DOHH2 (cell line): ENCODE measurements around the gene DEDD2.

Experiments used
- H3F3A ChIP-seq: fragments of 200-600 bp; sonication (generic), shearing (Covaris generic); 2 replicates; pipeline ENCODE4 v1.6.0; 2016; ENCODE audit warnings: antibody characterized with exemption, mild to moderate bottlenecking; ENCODE audit not compliant: control insufficient read depth, insufficient read depth
- H3K27ac ChIP-seq: fragments of 200-600 bp; sonication (generic); 2 replicates; pipeline ENCODE4 v1.5.1; 2014; ENCODE audit warnings: low read depth, mild to moderate bottlenecking, low read length, moderate library complexity
- H3K27me3 ChIP-seq: fragments of 200-600 bp; sonication (generic); 2 replicates; pipeline ENCODE4 v1.6.1; 2014; ENCODE audit warnings: mild to moderate bottlenecking, low read length, mixed read lengths; ENCODE audit not compliant: control insufficient read depth
- H3K36me3 ChIP-seq: fragments of 200-600 bp; sonication (generic); 2 replicates; pipeline ENCODE4 v1.6.1; 2014; ENCODE audit warnings: mild to moderate bottlenecking, low read length, moderate library complexity, mixed read lengths; ENCODE audit not compliant: control insufficient read depth
- H3K4me1 ChIP-seq: fragments of 200-600 bp; sonication (generic); 2 replicates; pipeline ENCODE4 v1.6.1; 2014; ENCODE audit warnings: mild to moderate bottlenecking, low read length, mixed read lengths; ENCODE audit not compliant: control insufficient read depth
- H3K4me2 ChIP-seq: fragments of 200-600 bp; sonication (generic); 2 replicates; pipeline ENCODE4 v1.6.0; 2014; ENCODE audit warnings: mild to moderate bottlenecking, low read length, moderate library complexity
- H3K4me3 ChIP-seq: fragments of 200-600 bp; sonication (generic); 2 replicates; pipeline ENCODE4 v1.5.1; 2014; ENCODE audit warnings: mild to moderate bottlenecking, low read length, mixed read lengths
- H3K79me2 ChIP-seq: fragments of 200-600 bp; sonication (generic); 2 replicates; pipeline ENCODE4 v1.6.1; 2014; ENCODE audit warnings: mild to moderate bottlenecking, low read length, mixed read lengths; ENCODE audit not compliant: control insufficient read depth
- H3K9me2 ChIP-seq: fragments of 200-600 bp; sonication (generic); replicated peaks from 2 replicates; pipeline ENCODE4 v1.6.1; 2014; ENCODE audit warnings: mild to moderate bottlenecking, low read length, mixed read lengths; ENCODE audit not compliant: control insufficient read depth
- H3K9me3 ChIP-seq: fragments of 200-600 bp; sonication (generic); 2 replicates; pipeline ENCODE4 v1.6.1; 2014; ENCODE audit warnings: antibody characterized with exemption, low read length, mixed read lengths; ENCODE audit not compliant: control insufficient read depth, insufficient read depth
- H4K20me1 ChIP-seq: fragments of 200-600 bp; sonication (generic); 2 replicates; pipeline ENCODE4 v1.6.0; 2014; ENCODE audit warnings: low read depth, mild to moderate bottlenecking, antibody characterized with exemption, low read length, moderate library complexity; ENCODE audit not compliant: control insufficient read depth, insufficient read depth
- EZH2phosphoT487 ChIP-seq: fragments of 200-600 bp; sonication (generic); IDR thresholded peaks from 2 replicates; pipeline ENCODE4 v1.6.1; 2017; ENCODE audit warnings: borderline replicate concordance, mild to moderate bottlenecking, antibody characterized with exemption, low read length, moderate library complexity, mixed read lengths
- TF ChIP-seq, protein P1 (sequence below): fragments of 200-600 bp; sonication (generic); IDR thresholded peaks from one replicate; pipeline ENCODE4 v1.5.1; 2014; ENCODE audit warnings: antibody characterized with exemption, mild to moderate bottlenecking, low read depth, low read length; ENCODE audit not compliant: poor library complexity, severe bottlenecking

DEDD2 gene

DNA sequence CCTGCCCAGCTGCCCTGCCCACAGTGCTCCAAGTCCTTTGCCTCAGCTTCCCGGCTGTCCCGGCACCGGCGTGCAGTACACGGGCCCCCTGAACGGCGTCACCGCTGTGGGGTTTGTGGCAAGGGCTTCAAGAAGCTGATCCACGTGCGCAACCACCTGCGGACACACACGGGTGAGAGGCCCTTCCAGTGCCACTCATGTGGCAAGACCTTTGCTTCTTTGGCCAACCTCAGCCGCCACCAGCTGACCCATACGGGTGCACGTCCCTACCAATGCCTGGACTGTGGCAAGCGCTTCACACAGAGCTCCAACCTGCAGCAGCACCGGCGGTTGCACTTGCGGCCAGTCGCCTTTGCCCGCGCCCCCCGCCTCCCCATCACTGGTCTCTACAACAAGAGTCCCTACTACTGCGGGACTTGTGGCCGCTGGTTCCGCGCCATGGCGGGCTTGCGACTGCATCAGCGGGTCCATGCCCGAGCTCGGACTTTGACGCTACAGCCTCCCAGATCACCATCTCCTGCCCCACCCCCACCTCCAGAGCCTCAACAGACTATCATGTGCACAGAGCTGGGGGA lies 8.3 kb upstream of the DEDD2 start:
- Histone ChIP-seq H3K27me3 (no peaks in the 10 kb centered on the region), H3K79me2 (peaks cover 66% of the 10 kb centered on the region), H3K27ac (no peak overlapping the region), H3K9me3 (no peaks in the 10 kb centered on the region), H3K9me2 (no peaks in the 10 kb centered on the region), H3K4me3 (no peak overlapping the region), H3K4me2 (no peak overlapping the region), H3K36me3 (peaks cover 76% of the 10 kb centered on the region), H3K4me1 (peaks cover 12% of the 10 kb centered on the region), H4K20me1 (no peaks in the 10 kb centered on the region; the same call in 1 of the 2 replicates), H3F3A (no peaks in the 10 kb centered on the region)
- TF ChIP-seq, protein P1, sequence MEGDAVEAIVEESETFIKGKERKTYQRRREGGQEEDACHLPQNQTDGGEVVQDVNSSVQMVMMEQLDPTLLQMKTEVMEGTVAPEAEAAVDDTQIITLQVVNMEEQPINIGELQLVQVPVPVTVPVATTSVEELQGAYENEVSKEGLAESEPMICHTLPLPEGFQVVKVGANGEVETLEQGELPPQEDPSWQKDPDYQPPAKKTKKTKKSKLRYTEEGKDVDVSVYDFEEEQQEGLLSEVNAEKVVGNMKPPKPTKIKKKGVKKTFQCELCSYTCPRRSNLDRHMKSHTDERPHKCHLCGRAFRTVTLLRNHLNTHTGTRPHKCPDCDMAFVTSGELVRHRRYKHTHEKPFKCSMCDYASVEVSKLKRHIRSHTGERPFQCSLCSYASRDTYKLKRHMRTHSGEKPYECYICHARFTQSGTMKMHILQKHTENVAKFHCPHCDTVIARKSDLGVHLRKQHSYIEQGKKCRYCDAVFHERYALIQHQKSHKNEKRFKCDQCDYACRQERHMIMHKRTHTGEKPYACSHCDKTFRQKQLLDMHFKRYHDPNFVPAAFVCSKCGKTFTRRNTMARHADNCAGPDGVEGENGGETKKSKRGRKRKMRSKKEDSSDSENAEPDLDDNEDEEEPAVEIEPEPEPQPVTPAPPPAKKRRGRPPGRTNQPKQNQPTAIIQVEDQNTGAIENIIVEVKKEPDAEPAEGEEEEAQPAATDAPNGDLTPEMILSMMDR: no peak
- no peak for TF ChIP-seq EZH2phosphoT487

DNA sequence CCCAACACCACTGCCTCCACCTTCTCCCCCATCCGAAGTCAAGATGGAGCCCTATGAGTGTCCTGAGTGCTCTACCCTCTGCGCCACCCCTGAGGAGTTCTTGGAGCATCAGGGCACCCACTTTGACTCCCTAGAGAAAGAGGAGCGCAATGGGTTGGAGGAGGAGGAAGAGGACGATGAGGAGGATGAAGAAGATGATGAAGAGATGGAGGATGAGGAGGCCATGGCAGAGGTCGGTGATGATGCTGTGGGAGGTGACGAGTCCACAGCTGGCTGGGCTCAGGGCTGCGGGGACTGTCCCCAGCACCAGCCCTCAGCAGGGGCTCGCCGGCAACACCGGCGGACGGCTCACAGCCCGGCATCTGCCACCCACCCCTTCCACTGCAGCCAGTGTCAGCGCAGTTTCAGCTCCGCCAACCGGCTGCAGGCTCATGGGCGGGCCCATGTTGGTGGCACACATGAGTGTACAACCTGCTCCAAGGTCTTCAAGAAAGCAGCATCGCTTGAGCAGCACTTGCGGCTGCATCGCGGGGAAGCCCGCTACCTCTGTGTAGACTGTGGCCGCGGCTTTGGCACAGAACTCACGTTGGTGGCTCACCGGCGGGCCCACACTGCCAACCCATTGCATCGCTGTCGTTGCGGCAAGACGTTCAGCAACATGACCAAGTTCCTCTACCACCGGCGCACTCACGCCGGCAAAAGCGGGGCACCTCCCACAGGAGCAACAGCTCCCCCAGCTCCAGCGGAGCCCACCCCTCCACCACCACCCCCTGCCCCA lies 7.7 kb upstream of the DEDD2 start:
- Histone ChIP-seq H3F3A (no peaks in the 10 kb centered on the region), H3K27ac (no peak overlapping the region), H3K4me1 (peaks cover 13% of the 10 kb centered on the region), H3K9me2 (no peaks in the 10 kb centered on the region), H3K36me3 (peaks cover 76% of the 10 kb centered on the region), H3K4me2 (no peak overlapping the region), H3K4me3 (no peak overlapping the region), H3K79me2 (peaks cover 73% of the 10 kb centered on the region), H4K20me1 (no peaks in the 10 kb centered on the region; the same call in 1 of the 2 replicates), H3K27me3 (no peaks in the 10 kb centered on the region), H3K9me3 (no peaks in the 10 kb centered on the region)
- TF ChIP-seq, protein P1: no peak
- TF ChIP-seq EZH2phosphoT487: no peak

DNA sequence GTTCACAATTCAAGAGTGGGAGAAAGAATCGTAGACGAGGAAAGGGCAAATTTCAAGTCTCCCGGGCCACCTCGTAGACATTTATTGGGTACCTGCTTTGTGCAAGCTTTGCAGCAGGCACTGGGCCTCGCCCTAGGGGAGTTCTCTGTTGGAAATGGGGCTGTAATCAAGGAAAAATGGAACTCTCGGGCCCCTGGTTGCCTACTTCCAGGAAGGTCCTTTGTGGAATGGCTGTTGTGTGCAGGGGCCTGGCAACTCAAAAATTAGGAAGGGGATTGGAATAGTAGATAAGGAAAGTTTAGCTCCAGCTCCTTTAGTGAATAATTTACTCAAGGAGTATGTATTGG lies 3.2 kb upstream of the DEDD2 start:
- Histone ChIP-seq H3K27me3 (no peaks in the 10 kb centered on the region), H3F3A (no peaks in the 10 kb centered on the region), H3K79me2 (peaks cover 85% of the 10 kb centered on the region), H3K4me1 (peaks cover 42% of the 10 kb centered on the region), H4K20me1 (peaks cover 10% of the 10 kb centered on the region; the same call in 1 of the 2 replicates), H3K36me3 (peaks cover 53% of the 10 kb centered on the region), H3K9me2 (no peaks in the 10 kb centered on the region), H3K4me3 (peak overlapping the region; percentile 100), H3K27ac (peak overlapping the region; percentile 64), H3K4me2 (peak overlapping the region; percentile 89), H3K9me3 (no peaks in the 10 kb centered on the region)
- TF ChIP-seq EZH2phosphoT487: no peak
- TF ChIP-seq, protein P1: no peak
